Gastroesophageal sphincter (tissue), 3 donors: ENCODE data around the gene TMTC4.

Source experiments
- CTCF ChIP-seq, 4 experiments: fragments of 200-600 bp in 2 of 4; fragments of 450-650 bp in 2 of 4; sonication (generic) in 1 of 4; IDR thresholded peaks; one replicate each; pipeline ENCODE4 v1.5.1; 2017 to 2019; ENCODE audit warnings: antibody characterized with exemption in 4 of 4, mild to moderate bottlenecking in 2 of 4, moderate library complexity in 2 of 4
- POLR2AphosphoS5 ChIP-seq: sonication (generic); formaldehyde crosslinking; IDR thresholded peaks from one replicate; pipeline ENCODE4 v1.6.1; 2017; ENCODE audit warnings: antibody characterized with exemption

GRCh38 chr13:100666124-100666523 is 8.5 kb downstream of the TMTC4 start:
- no peak for TF ChIP-seq CTCF (IDR thresholded peaks at IDR 0.05)
- TF ChIP-seq POLR2AphosphoS5, result no peak
